AG10803 (cell line): ENCODE results near the gene ERN1.

Experiments used
- DNase-seq: peaks from one replicate; pipeline ENCODE4 v3.0.0; 2010; ENCODE audit warnings: low read depth
- H3K4me3 ChIP-seq: 2 replicates; pipeline ENCODE4 v1.5.1; 2011; ENCODE audit warnings: mild to moderate bottlenecking, low read length, control low read depth
- TF ChIP-seq, protein P1 (sequence below): conservative IDR thresholded peaks from 2 replicates; pipeline ENCODE4 v1.5.1; 2011; ENCODE audit warnings: mild to moderate bottlenecking, low read length, control low read depth, inconsistent platforms

ERN1 gene

DNA sequence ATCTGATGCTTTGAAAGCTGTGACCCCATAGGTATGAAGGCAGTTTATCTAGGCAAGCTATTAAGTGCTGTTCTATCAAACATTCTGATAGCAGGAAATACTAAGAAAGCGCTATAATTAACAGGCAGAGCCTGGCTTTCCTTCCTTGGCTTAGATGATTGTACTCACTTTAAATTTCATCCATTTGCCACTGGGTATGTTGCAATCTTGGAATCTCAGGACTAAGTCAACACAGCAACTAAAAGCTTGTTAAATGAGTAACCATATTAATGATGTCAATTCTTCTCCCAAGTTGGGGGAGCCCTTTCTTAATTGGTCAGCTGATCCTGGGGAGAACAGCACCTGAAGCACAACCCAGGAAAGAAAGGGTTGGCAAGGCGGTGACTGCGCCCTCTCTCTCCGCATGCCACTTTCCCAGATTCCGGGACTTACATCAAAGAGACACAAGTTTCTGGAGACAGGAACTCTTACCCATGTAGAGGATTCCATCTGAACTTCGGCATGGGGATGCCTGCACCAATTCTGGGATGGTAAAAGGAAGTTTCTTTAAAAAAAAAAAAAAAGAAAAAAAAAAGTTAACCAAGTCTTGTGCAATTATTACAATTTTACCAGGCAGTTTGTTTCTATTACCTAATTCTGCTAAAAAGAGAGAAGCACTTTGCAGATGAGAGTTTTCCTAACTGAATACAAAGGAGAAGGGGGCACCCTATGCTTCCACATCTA is 55.1 kb downstream of the ERN1 start:
- peak; percentile 79 for DNase-seq
- TF ChIP-seq, protein P1, sequence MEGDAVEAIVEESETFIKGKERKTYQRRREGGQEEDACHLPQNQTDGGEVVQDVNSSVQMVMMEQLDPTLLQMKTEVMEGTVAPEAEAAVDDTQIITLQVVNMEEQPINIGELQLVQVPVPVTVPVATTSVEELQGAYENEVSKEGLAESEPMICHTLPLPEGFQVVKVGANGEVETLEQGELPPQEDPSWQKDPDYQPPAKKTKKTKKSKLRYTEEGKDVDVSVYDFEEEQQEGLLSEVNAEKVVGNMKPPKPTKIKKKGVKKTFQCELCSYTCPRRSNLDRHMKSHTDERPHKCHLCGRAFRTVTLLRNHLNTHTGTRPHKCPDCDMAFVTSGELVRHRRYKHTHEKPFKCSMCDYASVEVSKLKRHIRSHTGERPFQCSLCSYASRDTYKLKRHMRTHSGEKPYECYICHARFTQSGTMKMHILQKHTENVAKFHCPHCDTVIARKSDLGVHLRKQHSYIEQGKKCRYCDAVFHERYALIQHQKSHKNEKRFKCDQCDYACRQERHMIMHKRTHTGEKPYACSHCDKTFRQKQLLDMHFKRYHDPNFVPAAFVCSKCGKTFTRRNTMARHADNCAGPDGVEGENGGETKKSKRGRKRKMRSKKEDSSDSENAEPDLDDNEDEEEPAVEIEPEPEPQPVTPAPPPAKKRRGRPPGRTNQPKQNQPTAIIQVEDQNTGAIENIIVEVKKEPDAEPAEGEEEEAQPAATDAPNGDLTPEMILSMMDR = no peak
- H3K4me3 ChIP-seq = no peak overlapping the region

DNA sequence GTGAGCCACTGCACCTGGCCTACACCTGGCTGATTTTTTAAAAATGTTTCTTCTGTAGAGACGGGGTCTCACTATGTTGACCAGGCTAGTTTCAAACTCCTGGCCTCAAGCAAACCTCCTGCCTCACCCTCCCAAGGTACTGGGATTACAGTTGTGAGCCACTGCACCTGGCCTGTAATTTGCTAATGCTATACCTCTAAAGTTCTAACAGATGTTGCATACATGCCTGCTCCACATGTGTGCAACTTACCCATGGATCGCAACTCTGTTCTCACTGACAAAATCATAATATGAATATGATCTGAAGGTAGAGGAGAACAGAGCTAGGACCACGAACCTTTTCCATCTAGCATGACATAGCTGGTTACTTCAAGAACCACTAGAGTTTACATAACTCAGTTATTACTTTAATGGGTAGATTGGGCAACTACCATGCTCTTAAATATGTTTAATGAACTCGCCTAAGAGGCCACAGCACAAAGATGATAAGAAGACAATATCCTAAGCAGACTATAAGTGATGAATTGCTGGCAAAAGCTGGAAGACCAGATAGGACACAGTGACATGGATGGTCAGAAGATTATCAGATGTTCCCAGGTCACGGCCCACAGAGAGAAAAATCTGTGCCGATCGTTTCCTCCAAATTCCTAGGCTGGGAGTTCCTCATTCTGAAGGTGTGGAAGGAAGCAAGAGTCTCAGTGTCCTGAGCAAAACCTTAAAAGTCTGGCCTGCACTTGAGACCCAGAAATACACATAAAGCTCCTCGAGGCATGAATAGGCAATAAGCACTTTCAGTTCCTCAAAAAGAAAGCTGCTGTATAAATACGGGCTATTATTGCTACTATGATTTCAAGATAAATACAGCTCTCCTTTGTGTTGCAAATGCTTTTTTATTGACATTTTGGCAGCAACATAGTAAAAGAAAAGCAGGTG is 55.9 kb downstream of the ERN1 start:
- TF ChIP-seq, protein P1 = no peak
- no peak for DNase-seq
- no peak overlapping the region for H3K4me3 ChIP-seq

DNA sequence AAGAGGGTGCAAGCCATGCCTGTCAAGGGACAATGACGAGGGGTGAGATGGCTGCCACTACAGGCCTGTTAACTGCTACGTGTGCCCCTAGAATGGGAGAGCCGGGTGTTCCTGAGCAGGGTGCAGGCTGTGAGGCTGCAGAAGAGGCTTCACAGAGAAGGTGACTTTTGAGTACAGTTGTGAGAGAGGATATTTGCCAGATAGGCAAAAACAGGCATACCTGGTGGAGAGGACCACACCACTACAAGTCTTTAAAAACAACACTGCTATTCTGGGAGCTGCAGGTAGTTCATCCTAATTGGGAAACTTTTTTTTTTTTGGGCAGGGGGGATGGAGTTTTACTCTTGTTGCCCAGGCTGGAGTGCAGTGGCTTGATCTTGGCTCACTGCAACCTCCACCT is 58.8 kb downstream of the ERN1 start:
- no peak for DNase-seq
- TF ChIP-seq, protein P1 = no peak
- no peak overlapping the region for H3K4me3 ChIP-seq

DNA sequence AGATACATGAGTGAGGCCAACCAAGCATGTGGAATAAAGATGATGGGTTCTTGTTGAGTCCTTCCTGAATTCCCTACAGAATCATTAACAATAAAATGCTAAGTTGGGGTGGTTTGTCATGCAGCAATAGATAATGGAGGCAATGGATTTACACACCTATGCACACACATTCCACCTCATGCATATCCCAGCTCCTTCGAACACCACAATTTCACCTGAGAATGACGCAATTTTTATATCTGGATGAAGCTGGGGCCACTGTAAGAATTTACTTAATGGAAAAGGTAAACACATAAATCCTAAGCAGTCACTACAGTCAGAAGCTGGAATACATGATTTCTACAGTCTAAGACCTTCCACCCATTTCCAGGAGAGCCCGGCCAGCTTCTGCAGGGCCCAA is 59.7 kb downstream of the ERN1 start:
- no peak for DNase-seq
- TF ChIP-seq, protein P1 = no peak
- no peak overlapping the region for H3K4me3 ChIP-seq

DNA sequence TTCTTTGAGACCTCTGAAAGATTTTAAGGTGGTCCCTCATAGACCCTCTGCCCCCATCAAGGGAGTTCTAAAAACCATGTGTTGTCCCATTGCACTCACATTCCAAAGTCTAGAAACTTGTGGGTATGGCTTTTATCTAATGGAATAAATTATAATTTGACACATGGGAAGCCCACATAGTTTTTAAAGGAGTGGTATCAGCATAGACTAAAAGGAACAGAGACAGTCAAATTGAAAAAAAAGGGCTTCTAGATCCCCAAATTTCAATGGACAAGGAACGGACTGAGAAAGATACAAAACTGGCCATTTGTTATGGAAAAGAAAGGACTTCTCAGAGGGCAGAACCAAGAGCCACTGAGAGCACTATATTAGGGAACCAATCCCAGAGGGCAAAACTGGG is 60.8 kb downstream of the ERN1 start:
- H3K4me3 ChIP-seq = no peak overlapping the region
- DNase-seq = no peak
- TF ChIP-seq, protein P1 = no peak

DNA sequence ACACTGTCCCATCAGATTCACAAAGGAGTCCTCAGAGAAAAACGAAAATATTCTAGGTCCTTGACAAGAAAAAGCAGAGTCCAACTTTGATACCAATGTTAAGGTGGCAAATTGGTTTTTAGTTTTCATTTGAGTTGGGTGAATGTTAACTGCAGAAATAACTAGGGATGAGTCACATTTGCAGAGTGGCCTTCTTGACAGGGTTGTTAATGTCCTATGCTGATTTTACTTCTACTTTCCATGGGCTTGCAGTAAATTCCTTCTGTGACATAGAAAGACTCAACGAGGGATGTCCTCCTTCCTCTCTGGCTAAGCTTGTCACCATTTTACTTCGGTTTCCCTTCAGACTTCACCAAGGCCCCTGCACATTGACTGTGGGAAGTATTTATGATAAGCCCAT is 62.3 kb downstream of the ERN1 start:
- TF ChIP-seq, protein P1 = no peak
- DNase-seq = no peak
- H3K4me3 ChIP-seq = no peak overlapping the region
